HG03025 (cell line): Measurements from ENCODE around the gene BLTP3B.

Experiments
- ATAC-seq: cut with Tn5 transposase; IDR thresholded peaks from one replicate; pipeline ENCODE4 v1.9.1; 2021; ENCODE audit warnings: mild to moderate bottlenecking, moderate library complexity; ENCODE audit not compliant: unreplicated experiment, low FRiP score

The BLTP3B gene

DNA sequence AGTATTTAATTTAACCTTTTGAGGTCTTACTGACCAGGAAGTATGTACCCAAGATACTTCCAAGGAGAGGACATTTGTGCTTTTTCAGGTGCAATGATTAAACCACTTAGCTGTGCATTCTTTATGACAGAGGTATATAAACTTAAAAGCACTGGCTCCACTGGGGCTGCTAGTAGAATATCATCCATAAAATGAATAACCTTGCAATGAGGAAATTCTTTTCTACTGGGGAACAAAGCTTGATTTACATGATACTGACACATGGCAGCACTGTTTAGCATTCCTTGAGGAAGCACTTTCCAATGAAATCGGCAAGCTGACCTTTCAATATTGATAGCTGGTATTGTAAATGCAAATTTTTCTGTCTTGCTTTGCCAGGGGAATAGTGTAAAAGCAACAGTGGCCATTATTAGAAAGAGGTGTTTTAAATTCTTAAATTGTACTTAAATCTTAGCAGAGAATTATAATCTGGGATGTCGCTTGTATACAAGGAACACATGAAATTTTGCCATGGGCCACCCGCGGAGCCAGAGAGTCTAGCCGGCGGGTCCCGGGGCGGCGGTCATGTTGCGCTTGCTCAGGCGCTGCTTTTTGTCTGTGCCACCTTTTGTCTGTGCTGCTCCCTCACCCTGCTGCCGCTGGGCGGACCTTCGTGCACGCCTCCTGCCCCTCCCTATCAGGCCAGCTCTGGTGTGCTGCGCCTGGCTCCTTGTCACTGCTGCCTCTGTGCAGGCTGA is 20.9 kb upstream of the BLTP3B start:
- ATAC-seq: peak; percentile 99

GRCh38 chr12:100159391-100160104 is 16.9 kb upstream of the BLTP3B start:
- no peak for ATAC-seq

DNA sequence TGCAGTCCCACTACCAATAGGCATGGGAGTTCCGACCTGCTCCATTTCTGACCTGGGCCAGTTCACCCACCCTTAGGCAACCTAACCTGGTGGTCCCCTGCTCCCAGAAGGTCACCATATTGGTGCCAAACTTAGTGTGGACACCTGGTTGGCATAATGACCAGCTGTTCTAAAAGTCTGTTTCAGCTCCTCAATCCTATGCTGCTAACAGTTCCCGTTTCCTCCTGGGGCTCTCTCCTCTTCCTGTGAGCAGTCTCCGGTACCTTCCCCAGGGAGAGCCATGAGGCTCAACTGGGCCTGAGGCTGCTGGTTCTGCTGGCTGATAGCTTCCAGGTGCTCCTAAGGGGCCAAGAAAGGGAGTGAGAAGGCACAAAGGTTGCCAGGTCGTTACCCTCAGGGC is 15.9 kb upstream of the BLTP3B start:
- ATAC-seq: no peak

DNA sequence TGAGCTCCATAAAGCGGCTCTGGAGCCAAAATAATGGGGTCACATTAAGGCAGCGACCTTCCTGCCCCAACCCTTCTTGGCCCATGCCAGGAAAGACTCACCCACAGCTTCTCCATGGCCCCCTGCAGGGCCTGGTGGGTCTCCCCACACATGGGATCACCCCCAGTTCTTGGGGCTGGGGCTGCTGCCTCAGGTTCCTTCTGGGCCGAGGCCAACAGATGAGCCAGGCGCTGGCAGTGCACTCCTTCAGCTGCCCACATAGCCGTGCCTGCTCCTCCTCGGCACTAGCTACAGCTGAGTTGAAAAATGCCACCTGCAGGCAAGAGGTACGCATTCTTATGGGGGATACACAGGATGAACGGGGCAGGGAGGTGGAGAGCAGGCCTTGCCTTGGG is 14.8 kb upstream of the BLTP3B start:
- ATAC-seq: no peak

DNA sequence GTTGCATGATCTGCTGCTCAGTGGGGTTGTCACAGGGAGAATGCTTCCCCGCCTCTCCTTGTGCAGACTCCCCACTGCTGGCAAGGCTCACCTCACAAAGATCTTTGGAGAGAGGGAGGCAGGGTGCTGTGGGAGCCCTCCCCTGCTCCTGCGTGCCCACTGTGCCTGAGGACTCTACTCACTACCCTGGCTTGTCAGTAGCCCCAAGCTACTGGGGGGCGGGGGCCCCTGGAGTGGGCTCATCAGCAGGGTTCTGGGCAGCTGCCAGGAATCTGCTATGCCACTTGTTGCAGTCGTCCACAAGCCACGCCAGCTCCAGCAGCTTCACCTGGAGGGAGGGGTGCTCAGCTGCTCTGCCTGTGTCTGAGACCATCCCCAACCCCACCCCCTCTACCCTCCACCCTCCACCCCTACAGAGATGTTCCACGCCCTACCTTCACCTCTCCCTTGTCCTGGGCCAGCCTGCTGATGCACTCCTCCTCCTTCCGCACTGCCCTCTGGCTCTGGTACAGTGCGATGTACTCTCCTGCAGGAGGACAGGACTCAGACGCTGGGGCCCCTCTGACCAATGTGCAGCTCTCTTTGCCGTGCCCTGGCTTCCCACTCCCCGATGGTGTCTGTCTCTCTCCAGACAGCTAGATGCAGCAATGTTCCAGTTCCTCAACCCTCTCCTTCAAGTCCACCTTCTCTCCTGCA is 14.2 kb upstream of the BLTP3B start:
- ATAC-seq: no peak

DNA sequence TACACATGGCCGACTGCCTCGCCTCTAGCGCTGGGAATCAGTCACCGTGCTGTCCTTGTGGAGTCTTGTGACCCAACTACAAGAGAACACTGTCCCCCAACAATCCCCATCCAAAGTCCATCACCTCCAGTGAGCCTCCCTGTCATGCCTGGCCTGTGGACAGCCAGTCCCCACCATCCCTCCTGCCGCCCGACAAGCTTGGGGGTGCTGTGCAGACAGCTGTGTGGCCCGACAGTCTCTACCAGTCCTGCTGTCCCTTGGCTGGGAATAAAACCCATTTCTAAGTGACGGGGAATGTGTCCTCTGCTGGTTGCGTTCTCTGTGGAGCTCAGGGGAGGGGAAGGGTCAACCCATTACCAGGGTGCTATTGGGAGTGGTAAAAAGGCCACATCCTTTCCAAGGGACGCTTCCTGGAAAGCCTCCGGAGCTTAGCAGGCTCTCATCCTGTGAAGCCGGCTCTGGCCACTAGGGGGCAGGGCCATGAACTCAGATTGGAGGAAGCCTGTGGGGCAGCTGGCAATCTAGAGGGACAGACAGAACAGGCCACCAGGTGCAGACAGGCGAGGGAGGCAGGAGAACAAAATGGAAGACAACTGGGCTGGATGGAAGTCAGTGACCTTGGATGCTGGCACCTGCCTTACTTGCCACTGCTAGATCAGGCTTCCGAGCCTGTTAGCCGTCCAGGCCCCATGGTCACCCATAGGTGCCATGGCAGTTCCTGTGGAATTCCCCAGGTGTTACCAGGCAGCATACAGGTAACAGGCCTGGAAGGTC is 12.0 kb upstream of the BLTP3B start:
- no peak for ATAC-seq

- no peak for ATAC-seq
These were observed 10.5 kb upstream of the BLTP3B start for GRCh38 chr12:100153131-100153530.

DNA sequence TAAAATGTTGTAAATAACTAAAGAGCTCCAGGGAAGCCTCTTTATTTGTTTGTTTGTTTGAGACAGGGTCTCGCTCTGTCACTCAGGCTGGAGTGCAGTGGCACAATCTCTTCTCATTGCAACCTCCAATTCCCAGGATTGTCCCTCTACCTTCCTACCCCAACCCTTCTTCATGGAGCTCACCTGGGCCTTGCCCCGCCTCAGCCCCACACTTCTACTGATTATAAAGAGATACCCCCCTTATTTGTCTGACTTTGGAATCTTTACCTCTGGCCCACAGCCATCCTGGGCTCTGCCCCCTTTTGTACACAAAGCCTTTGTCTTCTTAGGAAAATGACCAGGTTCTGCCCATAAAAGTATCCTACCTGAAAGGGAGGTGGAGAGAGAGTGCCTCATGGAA is 9.1 kb upstream of the BLTP3B start:
- no peak for ATAC-seq

DNA sequence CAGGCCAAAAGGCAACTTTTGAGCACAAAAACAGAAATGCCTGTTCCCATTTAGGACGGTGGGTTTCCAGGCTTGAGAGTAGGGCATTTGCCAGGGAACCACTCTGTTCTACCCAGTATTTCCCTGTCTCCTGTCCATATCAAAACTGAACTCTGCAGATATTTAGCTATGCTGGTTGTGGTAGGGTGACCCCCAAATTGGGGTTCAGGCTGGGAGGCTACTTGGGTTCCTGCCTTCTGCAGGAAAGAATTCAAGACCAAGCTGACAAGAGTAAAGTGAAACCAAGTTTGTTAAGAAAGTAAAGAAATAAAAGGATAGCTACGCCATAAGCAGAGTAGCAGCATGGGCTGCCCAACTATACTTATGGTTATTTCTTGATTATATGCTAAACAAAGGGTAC is 3.6 kb upstream of the BLTP3B start:
- ATAC-seq: no peak

DNA sequence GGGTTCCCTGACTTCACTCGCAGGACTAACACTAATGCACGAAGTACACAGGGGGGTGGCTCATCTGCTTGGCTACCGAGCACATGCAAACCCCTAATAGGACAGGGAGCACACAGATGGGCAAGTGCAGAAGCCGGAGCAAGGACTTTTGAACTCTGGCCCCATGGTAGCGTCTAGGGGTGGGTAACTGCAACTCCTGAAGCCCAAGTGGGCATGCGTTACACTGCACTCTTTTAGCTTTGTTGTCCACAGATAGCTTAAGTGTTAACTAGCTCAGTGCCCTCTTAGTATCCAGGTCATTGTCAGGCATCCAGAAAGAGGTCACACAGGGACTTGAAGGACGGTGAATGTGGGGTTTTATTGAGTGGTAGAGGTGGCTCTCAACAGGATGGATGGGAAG is 3.0 kb upstream of the BLTP3B start:
- ATAC-seq: no peak

DNA sequence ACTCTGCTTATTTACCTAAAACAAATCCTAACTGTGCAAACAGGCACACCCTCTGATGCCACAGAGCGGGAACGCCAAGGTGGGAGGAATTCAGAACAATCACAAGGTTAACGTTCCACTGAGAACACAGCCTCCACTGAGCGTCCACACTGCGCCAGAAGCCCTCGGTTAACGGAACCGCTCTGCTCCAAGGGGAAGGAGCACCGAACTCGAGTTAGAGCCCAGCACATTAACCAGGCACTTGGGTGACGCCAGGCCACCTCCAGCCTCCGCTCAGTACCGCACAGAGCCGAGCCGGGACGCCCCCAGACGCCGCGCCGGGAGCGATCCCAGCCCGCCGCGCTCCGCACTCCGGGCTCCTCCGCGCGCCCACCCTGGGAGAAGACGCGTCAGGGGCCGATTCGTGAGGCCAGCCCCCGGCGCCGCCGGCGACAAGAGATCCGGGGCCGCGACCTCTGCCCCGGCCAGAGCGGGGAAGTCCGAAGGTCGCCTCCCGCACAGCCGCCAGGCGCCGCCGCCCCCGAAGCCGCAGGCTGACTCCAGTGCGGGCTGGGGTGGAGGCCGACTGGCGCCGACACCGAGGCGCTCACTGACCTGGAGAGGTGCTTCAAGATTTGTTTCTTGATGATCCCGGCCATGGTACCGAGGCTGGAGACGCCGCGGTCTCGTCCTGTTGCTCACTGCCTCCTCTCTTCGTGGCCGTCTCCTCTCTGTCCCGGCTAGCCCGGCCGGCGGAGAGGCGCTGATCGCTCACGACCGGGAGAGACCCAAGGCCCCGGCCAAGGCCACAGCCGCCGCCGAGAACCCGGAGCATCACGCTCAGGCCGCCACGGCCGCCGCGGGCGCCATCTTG is 450 bp downstream of the BLTP3B start:
- peak; percentile 43 for ATAC-seq

GRCh38 chr12:100141666-100141997 is 1.0 kb downstream of the BLTP3B start:
- ATAC-seq: peak; percentile 13

- no peak for ATAC-seq
These were observed 3.9 kb downstream of the BLTP3B start for GRCh38 chr12:100138803-100139098.

- ATAC-seq: no peak
These were observed 4.4 kb downstream of the BLTP3B start for GRCh38 chr12:100138048-100138802.

- ATAC-seq: no peak
These were observed 9.5 kb downstream of the BLTP3B start for GRCh38 chr12:100133200-100133599.

GRCh38 chr12:100128512-100128908 is 14.2 kb downstream of the BLTP3B start:
- no peak for ATAC-seq

DNA sequence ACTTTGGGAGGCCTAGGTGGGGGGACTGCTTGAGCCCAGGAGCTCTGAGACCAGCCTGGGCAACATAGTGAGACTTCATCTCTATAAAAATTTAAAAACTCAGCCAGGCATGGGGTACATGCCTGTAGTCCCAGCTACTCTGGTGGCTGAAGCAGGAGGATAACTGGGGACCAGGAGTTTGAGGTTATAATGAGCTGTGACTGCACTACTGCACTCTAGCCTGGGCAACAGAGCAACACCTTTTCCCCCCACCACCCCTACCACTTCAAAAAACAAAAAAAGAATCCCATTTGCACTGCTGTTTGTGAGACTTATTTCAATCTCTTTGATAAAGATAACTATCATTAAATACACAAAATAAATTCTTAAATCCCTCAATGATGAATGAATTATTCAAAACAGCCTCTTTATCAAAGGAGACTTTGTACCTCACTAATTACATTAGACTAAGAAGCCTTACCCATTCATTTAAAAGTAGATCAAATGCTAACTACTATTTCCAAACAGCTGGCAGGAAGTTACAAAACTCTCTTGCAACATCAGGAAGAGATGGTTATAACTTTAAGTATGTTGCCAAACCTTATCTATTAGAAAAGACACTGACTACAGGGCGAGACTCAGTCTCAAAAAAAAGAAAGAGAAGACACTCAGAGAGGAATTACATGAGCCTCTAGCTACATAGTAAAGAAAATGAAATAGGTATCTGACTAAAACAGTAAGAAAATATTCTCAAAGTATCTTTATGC is 14.7 kb downstream of the BLTP3B start:
- no peak for ATAC-seq

GRCh38 chr12:100123316-100124095 is 19.2 kb downstream of the BLTP3B start:
- ATAC-seq: no peak
